ENCODE data around the gene CCDC185.

DNA sequence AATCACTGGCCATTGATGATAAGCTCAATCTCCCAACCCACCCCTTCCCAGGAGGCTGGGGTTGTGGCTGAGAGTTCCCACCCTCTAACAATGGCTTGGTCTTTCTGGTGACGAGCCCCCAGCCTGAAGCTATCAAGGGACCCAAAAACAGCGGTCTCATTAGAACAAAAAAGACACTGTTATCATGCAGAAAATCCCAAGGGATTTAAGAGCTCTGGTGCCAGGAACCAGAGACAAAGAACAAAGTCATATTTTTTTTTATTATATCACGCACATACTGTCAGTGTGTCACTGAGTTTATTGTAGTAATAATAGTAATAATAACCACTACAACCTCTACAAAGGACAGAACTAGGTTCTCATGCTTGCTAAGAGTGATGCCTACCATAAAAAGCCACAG is 43.9 kb downstream of the CCDC185 start:
- TF ChIP-seq TCF12 (IDR thresholded peaks at IDR 0.05) (no peak), TCF12 (CRISPR knock-in tag; IDR thresholded peaks at IDR 0.05) (no peak), CREB1 (IDR thresholded peaks at IDR 0.05) (no peak), CREB1 (CRISPR knock-in tag; IDR thresholded peaks at IDR 0.05) (no peak), TAF1 (CRISPR knock-in tag; IDR thresholded peaks at IDR 0.05) (no peak), MEIS2 (CRISPR knock-in tag; IDR thresholded peaks at IDR 0.05) (no peak), GFI1 (CRISPR knock-in tag; IDR thresholded peaks at IDR 0.05; ENCODE audit: borderline replicate concordance) (no peak), HOXA3 (CRISPR knock-in tag; IDR thresholded peaks at IDR 0.05) (no peak), ZZZ3 (CRISPR knock-in tag; IDR thresholded peaks at IDR 0.05; ENCODE audit: borderline replicate concordance) (no peak), ZNF549 (CRISPR knock-in tag; IDR thresholded peaks at IDR 0.05) (no peak), MTA1 (CRISPR knock-in tag; IDR thresholded peaks at IDR 0.05; ENCODE audit: borderline replicate concordance) (no peak)
- TF ChIP-seq, protein P1, sequence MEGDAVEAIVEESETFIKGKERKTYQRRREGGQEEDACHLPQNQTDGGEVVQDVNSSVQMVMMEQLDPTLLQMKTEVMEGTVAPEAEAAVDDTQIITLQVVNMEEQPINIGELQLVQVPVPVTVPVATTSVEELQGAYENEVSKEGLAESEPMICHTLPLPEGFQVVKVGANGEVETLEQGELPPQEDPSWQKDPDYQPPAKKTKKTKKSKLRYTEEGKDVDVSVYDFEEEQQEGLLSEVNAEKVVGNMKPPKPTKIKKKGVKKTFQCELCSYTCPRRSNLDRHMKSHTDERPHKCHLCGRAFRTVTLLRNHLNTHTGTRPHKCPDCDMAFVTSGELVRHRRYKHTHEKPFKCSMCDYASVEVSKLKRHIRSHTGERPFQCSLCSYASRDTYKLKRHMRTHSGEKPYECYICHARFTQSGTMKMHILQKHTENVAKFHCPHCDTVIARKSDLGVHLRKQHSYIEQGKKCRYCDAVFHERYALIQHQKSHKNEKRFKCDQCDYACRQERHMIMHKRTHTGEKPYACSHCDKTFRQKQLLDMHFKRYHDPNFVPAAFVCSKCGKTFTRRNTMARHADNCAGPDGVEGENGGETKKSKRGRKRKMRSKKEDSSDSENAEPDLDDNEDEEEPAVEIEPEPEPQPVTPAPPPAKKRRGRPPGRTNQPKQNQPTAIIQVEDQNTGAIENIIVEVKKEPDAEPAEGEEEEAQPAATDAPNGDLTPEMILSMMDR (CRISPR knock-in tag; IDR thresholded peaks at IDR 0.05) = no peak

Measured in HepG2 (cell line).